ENCODE measurements around the gene ADK. TPM values are rescaled to one million over a fixed set of nuclear protein-coding genes. Genes with fewer than 3 reads are reported as not detected.

Gene ADK
- total RNA-seq, 1 donor from 2014 or later = 62.0 TPM

- H3K27me3 ChIP-seq (ENCODE audit: insufficient read depth, low read length) = no peaks in the 10 kb centered on the region
- FAIRE-seq = no peak
- H2AFZ ChIP-seq (ENCODE audit: low read depth, low read length) = no peak overlapping the region
- Mint-ChIP-seq H3K9me3 (ENCODE audit: unreplicated experiment) (no peaks in the 10 kb centered on the region), H3K4me3 (ENCODE audit: unreplicated experiment) (no peak overlapping the region), H3K27me3 (ENCODE audit: low read depth, unreplicated experiment) (no peaks in the 10 kb centered on the region), H3K36me3 (ENCODE audit: low read depth, unreplicated experiment) (peaks cover 4% of the 10 kb centered on the region), H3K4me1 (ENCODE audit: low read depth, unreplicated experiment) (peaks cover 18% of the 10 kb centered on the region), H3K27ac (ENCODE audit: unreplicated experiment) (no peak overlapping the region)
- no peak overlapping the region for H3K4me2 ChIP-seq (ENCODE audit: low read length)
- no peaks in the 10 kb centered on the region for H4K20me1 ChIP-seq (ENCODE audit: insufficient read depth, low read length)
- no peak overlapping the region for H3K9ac ChIP-seq (ENCODE audit: low read length)
- no peak for DNase-seq (ENCODE audit: low read depth)
- no peaks in the 10 kb centered on the region for H3K36me3 ChIP-seq (ENCODE audit: insufficient read depth, low read length)
- H3K9me3 ChIP-seq (ENCODE audit: insufficient read depth, low read depth, low read length) = no peaks in the 10 kb centered on the region
- H3K79me2 ChIP-seq (ENCODE audit: insufficient read depth, low read length) = no peaks in the 10 kb centered on the region
- no peak for TF ChIP-seq EZH2 (IDR thresholded peaks at IDR 0.05; ENCODE audit: insufficient read depth, low read length)
- no peak for TF ChIP-seq CTCF (IDR thresholded peaks at IDR 0.05; ENCODE audit: insufficient read depth, low read depth, low read length)
- no peak overlapping the region for H3K27ac ChIP-seq (ENCODE audit: low read depth, low read length)
- H3K4me3 ChIP-seq (ENCODE audit: insufficient read depth, low read depth, low read length) = no peak overlapping the region
- H3K4me1 ChIP-seq (ENCODE audit: insufficient read depth, low read length) = peaks cover 11% of the 10 kb centered on the region
Observed at GRCh38 chr10:74431816-74432215, 280.8 kb downstream of the ADK start.

- Histone ChIP-seq H3K79me2 (ENCODE audit: insufficient read depth, low read length) (no peaks in the 10 kb centered on the region), H3K27ac (ENCODE audit: low read depth, low read length) (no peak overlapping the region), H3K27me3 (ENCODE audit: insufficient read depth, low read length) (no peaks in the 10 kb centered on the region), H3K9me3 (ENCODE audit: insufficient read depth, low read depth, low read length) (no peaks in the 10 kb centered on the region), H3K4me1 (ENCODE audit: insufficient read depth, low read length) (peaks cover 16% of the 10 kb centered on the region), H2AFZ (ENCODE audit: low read depth, low read length) (no peak overlapping the region), H3K4me2 (ENCODE audit: low read length) (peak overlapping the region; percentile 14), H4K20me1 (ENCODE audit: insufficient read depth, low read length) (no peaks in the 10 kb centered on the region), H3K9ac (ENCODE audit: low read length) (no peak overlapping the region), H3K36me3 (ENCODE audit: insufficient read depth, low read length) (no peaks in the 10 kb centered on the region), H3K4me3 (ENCODE audit: insufficient read depth, low read depth, low read length) (no peak overlapping the region)
- no peaks in the 10 kb centered on the region for H3K9me3 Mint-ChIP-seq (ENCODE audit: unreplicated experiment)
- no peak for TF ChIP-seq CTCF (IDR thresholded peaks at IDR 0.05; ENCODE audit: insufficient read depth, low read depth, low read length)
- TF ChIP-seq EZH2 (IDR thresholded peaks at IDR 0.05; ENCODE audit: insufficient read depth, low read length) = no peak
- peak overlapping the region; percentile 67 for H3K27ac Mint-ChIP-seq (ENCODE audit: unreplicated experiment)
- H3K4me1 Mint-ChIP-seq (ENCODE audit: low read depth, unreplicated experiment) = peaks cover 25% of the 10 kb centered on the region
- peaks cover 4% of the 10 kb centered on the region for H3K36me3 Mint-ChIP-seq (ENCODE audit: low read depth, unreplicated experiment)
- FAIRE-seq (peak; percentile 69), DNase-seq (ENCODE audit: low read depth) (peak; percentile 76)
- no peaks in the 10 kb centered on the region for H3K27me3 Mint-ChIP-seq (ENCODE audit: low read depth, unreplicated experiment)
- peak overlapping the region; percentile 50 for H3K4me3 Mint-ChIP-seq (ENCODE audit: unreplicated experiment)
Observed at GRCh38 chr10:74432841-74433594, 282.0 kb downstream of the ADK start.

- H3K9me3 ChIP-seq (ENCODE audit: insufficient read depth, low read depth, low read length) = no peaks in the 10 kb centered on the region
- H3K4me3 ChIP-seq (ENCODE audit: insufficient read depth, low read depth, low read length) = no peak overlapping the region
- peaks cover 3% of the 10 kb centered on the region for H3K36me3 Mint-ChIP-seq (ENCODE audit: low read depth, unreplicated experiment)
- peak overlapping the region; percentile 67 for H3K27ac Mint-ChIP-seq (ENCODE audit: unreplicated experiment)
- H3K9me3 Mint-ChIP-seq (ENCODE audit: unreplicated experiment) = no peaks in the 10 kb centered on the region
- no peaks in the 10 kb centered on the region for H4K20me1 ChIP-seq (ENCODE audit: insufficient read depth, low read length)
- H3K27me3 ChIP-seq (ENCODE audit: insufficient read depth, low read length) = no peaks in the 10 kb centered on the region
- H3K36me3 ChIP-seq (ENCODE audit: insufficient read depth, low read length) = no peaks in the 10 kb centered on the region
- H3K4me3 Mint-ChIP-seq (ENCODE audit: unreplicated experiment) = no peak overlapping the region
- no peak for TF ChIP-seq CTCF (IDR thresholded peaks at IDR 0.05; ENCODE audit: insufficient read depth, low read depth, low read length)
- TF ChIP-seq EZH2 (IDR thresholded peaks at IDR 0.05; ENCODE audit: insufficient read depth, low read length) = no peak
- no peaks in the 10 kb centered on the region for H3K79me2 ChIP-seq (ENCODE audit: insufficient read depth, low read length)
- H3K27ac ChIP-seq (ENCODE audit: low read depth, low read length) = no peak overlapping the region
- FAIRE-seq (no peak), DNase-seq (ENCODE audit: low read depth) (no peak)
- no peak overlapping the region for H2AFZ ChIP-seq (ENCODE audit: low read depth, low read length)
- no peaks in the 10 kb centered on the region for H3K27me3 Mint-ChIP-seq (ENCODE audit: low read depth, unreplicated experiment)
- H3K4me1 ChIP-seq (ENCODE audit: insufficient read depth, low read length) = peaks cover 19% of the 10 kb centered on the region
- H3K9ac ChIP-seq (ENCODE audit: low read length) = no peak overlapping the region
- H3K4me2 ChIP-seq (ENCODE audit: low read length) = no peak overlapping the region
- H3K4me1 Mint-ChIP-seq (ENCODE audit: low read depth, unreplicated experiment) = peaks cover 28% of the 10 kb centered on the region
Observed at GRCh38 chr10:74433595-74433956, 282.6 kb downstream of the ADK start.
